ENCODE results near the gene NDUFAF5. TPM values are rescaled to one million over a fixed set of nuclear protein-coding genes. Genes with fewer than 3 reads are reported as not detected.

The NDUFAF5 gene
- total and polyA plus RNA-seq, 2 experiments from 2014 or later, result 16.6 to 21.3 TPM

DNA sequence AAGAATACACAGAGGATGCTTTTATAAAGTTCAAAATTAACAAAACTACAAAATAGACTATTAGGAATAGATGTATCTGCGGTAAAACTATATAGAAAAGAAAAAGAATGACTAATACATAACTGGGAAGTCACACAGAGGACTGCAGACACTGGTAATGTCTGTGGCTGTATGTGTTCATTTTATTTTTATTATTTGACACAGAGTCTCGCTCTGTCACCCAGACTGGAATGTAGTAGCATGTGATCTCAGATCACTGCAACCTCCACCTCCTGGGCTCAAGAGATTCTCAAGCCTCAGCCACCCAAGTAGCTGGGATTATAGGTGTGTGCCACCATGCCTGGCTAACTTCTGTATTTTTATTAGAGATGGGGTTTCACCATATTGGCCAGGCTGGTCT lies 39.0 kb upstream of the NDUFAF5 start:
- Histone ChIP-seq H3K4me3 (no peak overlapping the region), H3K79me2 (no peaks in the 10 kb centered on the region), H2AFZ (no peak overlapping the region), H4K20me1 (ENCODE audit: insufficient read depth, poor library complexity, severe bottlenecking) (no peaks in the 10 kb centered on the region), H3K4me2 (no peak overlapping the region), H3K9me2 (replicated peaks; ENCODE audit: insufficient read depth) (no peaks in the 10 kb centered on the region), H3K27ac (no peak overlapping the region), H3K4me1 (ENCODE audit: insufficient read depth) (no peaks in the 10 kb centered on the region), H3K9me3 (ENCODE audit: low read depth) (no peaks in the 10 kb centered on the region), H3K36me3 (replicated peaks; ENCODE audit: insufficient read depth, low read depth) (no peaks in the 10 kb centered on the region), H3K27me3 (no peaks in the 10 kb centered on the region)
- TF ChIP-seq, protein P1, sequence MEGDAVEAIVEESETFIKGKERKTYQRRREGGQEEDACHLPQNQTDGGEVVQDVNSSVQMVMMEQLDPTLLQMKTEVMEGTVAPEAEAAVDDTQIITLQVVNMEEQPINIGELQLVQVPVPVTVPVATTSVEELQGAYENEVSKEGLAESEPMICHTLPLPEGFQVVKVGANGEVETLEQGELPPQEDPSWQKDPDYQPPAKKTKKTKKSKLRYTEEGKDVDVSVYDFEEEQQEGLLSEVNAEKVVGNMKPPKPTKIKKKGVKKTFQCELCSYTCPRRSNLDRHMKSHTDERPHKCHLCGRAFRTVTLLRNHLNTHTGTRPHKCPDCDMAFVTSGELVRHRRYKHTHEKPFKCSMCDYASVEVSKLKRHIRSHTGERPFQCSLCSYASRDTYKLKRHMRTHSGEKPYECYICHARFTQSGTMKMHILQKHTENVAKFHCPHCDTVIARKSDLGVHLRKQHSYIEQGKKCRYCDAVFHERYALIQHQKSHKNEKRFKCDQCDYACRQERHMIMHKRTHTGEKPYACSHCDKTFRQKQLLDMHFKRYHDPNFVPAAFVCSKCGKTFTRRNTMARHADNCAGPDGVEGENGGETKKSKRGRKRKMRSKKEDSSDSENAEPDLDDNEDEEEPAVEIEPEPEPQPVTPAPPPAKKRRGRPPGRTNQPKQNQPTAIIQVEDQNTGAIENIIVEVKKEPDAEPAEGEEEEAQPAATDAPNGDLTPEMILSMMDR (IDR thresholded peaks at IDR 0.05; ENCODE audit: poor library complexity), result no peak
- TF ChIP-seq EZH2phosphoT487 (IDR thresholded peaks at IDR 0.05; ENCODE audit: low read depth, severe bottlenecking, unreplicated experiment) (no peak), EZH2 (IDR thresholded peaks at IDR 0.05; ENCODE audit: borderline replicate concordance) (no peak)
- no peak for DNase-seq (ENCODE audit: low spot score)
- 98% methylated on average over 2 of the region's 2 CpGs for WGBS (ENCODE audit: low lambda C conversion rate, missing lambda C conversion rate)

DNA sequence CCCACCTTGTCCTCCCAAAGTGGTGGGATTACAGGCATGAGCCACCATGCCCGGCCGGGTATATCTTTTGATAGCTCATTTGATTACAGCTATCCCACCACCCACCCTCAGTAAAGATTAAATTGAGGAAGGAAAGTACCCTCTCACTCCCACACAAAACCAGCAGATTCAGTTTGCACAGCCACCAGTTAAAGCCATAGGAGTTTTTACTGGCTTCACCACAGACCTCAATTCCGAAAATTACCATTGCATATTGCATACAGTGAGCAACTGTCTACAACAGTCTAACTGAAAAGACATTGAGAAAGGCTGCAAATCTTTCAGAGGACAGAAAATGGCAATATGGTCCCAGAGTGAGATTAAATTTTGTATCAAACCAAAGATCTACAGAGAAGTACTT lies 35.0 kb upstream of the NDUFAF5 start:
- H3K9me3 ChIP-seq (ENCODE audit: low read depth), result no peaks in the 10 kb centered on the region
- no peak overlapping the region for H3K27ac ChIP-seq
- no peak overlapping the region for H3K4me3 ChIP-seq
- no peaks in the 10 kb centered on the region for H3K4me1 ChIP-seq (ENCODE audit: insufficient read depth)
- H3K9me2 ChIP-seq (replicated peaks; ENCODE audit: insufficient read depth), result no peaks in the 10 kb centered on the region
- TF ChIP-seq, protein P1 (IDR thresholded peaks at IDR 0.05; ENCODE audit: poor library complexity), result no peak
- TF ChIP-seq EZH2 (IDR thresholded peaks at IDR 0.05; ENCODE audit: borderline replicate concordance), result no peak
- TF ChIP-seq EZH2phosphoT487 (IDR thresholded peaks at IDR 0.05; ENCODE audit: low read depth, severe bottlenecking, unreplicated experiment), result no peak
- DNase-seq (ENCODE audit: low spot score), result no peak
- no peaks in the 10 kb centered on the region for H3K79me2 ChIP-seq
- no peaks in the 10 kb centered on the region for H3K36me3 ChIP-seq (replicated peaks; ENCODE audit: insufficient read depth, low read depth)
- no peak overlapping the region for H2AFZ ChIP-seq
- no peak overlapping the region for H3K4me2 ChIP-seq
- H4K20me1 ChIP-seq (ENCODE audit: insufficient read depth, poor library complexity, severe bottlenecking), result no peaks in the 10 kb centered on the region
- no peaks in the 10 kb centered on the region for H3K27me3 ChIP-seq
- WGBS (ENCODE audit: low lambda C conversion rate, missing lambda C conversion rate), result 100% methylated on average over 3 of the region's 3 CpGs

DNA sequence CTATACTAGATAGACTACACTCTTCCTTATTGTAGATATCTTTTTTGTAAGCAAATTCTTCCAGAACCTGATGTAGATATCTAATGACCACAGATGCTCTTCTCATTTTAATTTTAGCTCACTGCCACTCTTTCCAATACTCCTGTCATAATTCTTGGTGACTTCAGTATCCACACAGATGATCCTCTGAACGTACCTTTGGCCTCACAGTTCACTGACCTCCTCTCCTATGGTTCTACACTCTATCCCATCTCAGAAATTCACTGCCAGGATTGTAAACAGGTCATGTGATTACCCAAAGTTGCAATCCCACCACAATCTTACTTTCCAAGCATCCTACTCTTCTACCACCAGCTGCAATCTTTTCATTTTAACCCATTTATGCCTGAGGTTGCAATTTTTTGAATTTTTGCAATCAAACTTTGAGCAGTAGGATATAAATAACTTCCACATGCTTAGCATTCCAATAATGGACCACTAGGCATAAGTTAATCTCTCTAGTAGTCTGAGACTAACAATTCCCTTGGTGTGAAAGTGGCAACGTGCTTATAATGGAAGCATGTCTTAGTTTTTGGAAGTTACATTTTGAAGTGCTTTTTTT lies 31.3 kb upstream of the NDUFAF5 start:
- H3K9me2 ChIP-seq (replicated peaks; ENCODE audit: insufficient read depth), result no peaks in the 10 kb centered on the region
- no peak overlapping the region for H3K4me2 ChIP-seq
- no peaks in the 10 kb centered on the region for H3K4me1 ChIP-seq (ENCODE audit: insufficient read depth)
- no peaks in the 10 kb centered on the region for H3K27me3 ChIP-seq
- WGBS (ENCODE audit: low lambda C conversion rate, missing lambda C conversion rate), result 86% methylated on average over 2 of the region's 2 CpGs
- no peaks in the 10 kb centered on the region for H3K9me3 ChIP-seq (ENCODE audit: low read depth)
- H2AFZ ChIP-seq, result no peak overlapping the region
- DNase-seq (ENCODE audit: low spot score), result no peak
- H3K27ac ChIP-seq, result no peak overlapping the region
- no peak for TF ChIP-seq EZH2 (IDR thresholded peaks at IDR 0.05; ENCODE audit: borderline replicate concordance)
- TF ChIP-seq EZH2phosphoT487 (IDR thresholded peaks at IDR 0.05; ENCODE audit: low read depth, severe bottlenecking, unreplicated experiment), result no peak
- TF ChIP-seq, protein P1 (IDR thresholded peaks at IDR 0.05; ENCODE audit: poor library complexity), result no peak
- H3K4me3 ChIP-seq, result no peak overlapping the region
- no peaks in the 10 kb centered on the region for H3K79me2 ChIP-seq
- H4K20me1 ChIP-seq (ENCODE audit: insufficient read depth, poor library complexity, severe bottlenecking), result no peaks in the 10 kb centered on the region
- no peaks in the 10 kb centered on the region for H3K36me3 ChIP-seq (replicated peaks; ENCODE audit: insufficient read depth, low read depth)

All from hepatocyte (in vitro differentiated cells).